NCI-H82 (cell line): ENCODE results near the gene PLCZ1.
"Not testable (repeated sequence)": the region's sequence is repeated elsewhere in the genome, so short reads cannot be mapped to it uniquely, and the experiment has no call there.

Experiments used
- DNase-seq: peaks from one replicate; lab custom pipeline; 2025; lab: John Stamatoyannopoulos, UW

Gene PLCZ1

DNA sequence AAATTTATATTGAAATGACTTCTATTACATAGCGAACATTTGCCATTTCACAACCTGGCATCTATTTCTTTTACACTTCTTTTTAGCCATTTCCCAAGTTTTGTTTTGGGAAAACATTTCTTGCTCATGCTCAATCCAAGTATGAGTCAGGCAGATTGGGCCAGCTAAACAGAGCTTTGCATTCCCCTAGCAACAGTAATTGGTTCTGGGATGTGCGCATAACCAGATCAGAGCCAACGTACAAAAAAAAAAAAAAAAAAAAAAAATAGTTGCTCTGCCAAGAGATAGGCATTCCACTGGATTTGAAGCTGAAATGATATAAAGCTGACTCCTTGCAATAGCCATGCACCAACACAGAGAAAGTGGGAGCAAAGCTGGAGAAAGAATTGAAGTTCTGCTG lies 37.5 kb downstream of the PLCZ1 start:
- DNase-seq = peak; percentile 11

DNA sequence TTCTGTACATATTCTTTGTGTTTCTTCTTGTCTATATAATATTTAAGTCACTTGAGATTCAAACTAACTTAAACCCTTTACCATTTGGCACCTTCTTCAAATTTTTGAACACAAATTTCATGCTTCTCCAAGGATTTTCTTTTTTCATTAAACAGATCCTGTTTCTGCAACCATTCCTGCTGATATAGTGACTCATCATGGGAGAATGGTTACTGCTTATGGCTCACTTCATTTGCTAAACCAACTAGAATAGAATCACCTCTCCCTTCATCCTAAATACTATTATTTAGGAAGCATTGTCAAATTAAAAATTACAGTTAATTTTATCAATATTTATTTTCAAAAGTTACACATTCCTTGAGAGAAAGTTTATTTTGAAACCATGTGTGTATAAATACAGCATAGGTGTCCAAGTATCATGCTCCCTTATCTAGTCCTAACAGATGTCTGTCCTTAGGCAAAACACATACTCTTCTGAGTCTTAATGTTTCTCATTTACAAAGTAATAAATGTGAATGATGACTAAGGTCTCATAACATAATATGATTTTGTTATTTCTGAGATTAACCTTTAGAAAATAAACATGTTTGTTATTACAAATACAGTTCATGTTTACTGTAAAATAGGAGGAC lies 40.7 kb downstream of the PLCZ1 start:
- no peak for DNase-seq

- not testable (repeated sequence) for DNase-seq
These were observed 43.8 kb downstream of the PLCZ1 start for GRCh38 chr12:18693986-18694385.

- DNase-seq = no peak
These were observed 47.2 kb downstream of the PLCZ1 start for GRCh38 chr12:18690653-18691052.

- DNase-seq = no peak
These were observed 48.0 kb downstream of the PLCZ1 start for GRCh38 chr12:18689771-18690170.

GRCh38 chr12:18684430-18684829 lies 53.4 kb downstream of the PLCZ1 start:
- DNase-seq = no peak

DNA sequence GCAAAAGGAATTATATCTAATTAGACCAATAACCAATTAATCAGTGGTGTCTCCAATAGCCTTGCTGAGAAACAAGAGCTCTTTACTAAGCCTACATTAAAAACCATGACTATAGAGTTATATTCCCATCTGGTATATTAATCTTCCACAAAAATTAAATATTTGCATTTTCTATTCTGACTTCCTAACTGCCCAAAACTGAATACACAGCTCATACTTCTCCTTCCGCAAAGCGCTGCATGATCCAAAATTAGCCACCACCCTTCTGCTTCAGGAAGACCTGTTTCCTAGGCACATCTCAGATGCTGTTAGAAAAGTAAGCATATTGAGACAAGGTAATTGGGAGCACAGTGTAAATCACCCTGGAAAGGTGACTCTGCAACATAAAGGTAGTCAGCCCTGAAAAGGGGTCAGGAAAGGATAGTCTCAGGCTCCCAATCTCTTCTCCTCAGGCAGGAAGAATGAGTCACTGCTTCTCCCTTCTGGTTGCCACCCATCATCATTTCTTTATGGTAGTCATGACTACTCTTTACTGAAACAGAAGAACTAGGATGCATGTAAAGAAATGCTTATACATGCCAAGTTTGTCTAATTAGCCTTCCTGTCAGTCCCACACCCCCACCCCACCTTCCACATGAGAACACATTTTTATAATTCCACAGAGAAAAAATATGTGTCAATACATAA lies 54.3 kb downstream of the PLCZ1 start:
- no peak for DNase-seq

- DNase-seq = no peak
These were observed 56.0 kb downstream of the PLCZ1 start for GRCh38 chr12:18681818-18682217.

DNA sequence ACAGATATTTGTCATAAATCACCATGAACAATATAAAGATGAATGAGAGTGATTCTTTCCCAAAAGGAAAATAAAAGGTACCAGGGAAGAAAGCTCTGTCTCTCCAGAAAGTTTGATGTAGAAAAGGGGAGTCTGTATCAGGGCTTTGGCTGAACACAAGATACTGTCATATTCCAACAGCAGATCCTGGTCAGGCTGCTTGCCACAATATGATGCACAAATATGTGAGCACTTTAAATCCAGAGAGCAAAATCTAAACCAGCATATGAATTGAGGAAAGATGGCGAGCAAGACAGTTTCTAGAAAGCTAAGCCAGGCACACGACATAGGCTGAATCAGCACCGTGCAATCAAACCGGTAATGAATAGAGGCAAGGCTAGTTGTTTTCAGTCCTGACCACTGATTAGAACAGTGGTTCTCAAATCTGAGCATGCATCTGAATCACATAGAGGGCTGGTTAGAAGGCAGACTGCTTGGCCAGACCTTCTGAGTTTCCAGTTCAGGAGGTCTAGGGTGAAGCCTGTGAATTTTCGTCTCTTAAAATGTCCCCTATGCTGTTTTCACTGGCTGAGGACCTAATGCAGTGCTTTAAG lies 60.7 kb downstream of the PLCZ1 start:
- DNase-seq = no peak

DNA sequence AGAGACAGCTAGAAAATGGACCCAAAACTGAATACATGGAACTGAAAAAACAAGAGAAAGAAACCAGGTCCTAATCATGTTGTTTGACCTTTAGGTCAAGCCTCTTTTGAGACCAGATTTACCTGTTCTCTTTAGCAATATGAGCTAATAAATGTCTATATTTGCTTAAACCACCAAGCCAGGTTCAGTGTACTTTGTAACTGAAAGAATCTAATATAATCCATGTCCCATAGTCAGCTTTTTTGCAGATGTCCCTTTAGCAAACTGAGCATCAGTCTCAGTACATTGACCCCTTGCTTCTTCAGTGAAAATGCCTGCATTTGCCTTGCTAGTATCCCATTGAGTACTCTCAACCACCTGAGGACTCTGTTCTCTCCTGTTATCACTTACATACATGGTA lies 61.7 kb downstream of the PLCZ1 start:
- DNase-seq = no peak

- no peak for DNase-seq
These were observed 79.0 kb downstream of the PLCZ1 start for GRCh38 chr12:18658829-18659228.

DNA sequence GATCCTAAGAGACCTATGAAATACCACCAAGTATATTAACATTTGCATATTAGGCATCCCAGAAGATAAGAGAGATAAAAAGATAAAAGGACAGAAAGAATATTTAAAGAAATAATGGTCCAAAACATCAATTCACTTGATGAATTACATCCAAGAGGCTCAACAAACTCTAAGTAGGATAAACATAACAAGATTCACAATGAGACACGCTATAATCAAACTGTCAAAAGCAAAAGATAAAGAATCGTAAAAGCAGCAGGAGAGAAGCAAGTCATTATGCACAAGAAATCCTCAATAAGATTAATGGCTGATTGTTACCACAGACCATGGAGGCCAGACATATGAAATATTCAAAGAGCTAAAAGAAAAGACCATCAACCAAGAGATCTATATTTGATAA lies 79.6 kb downstream of the PLCZ1 start:
- no peak for DNase-seq

DNA sequence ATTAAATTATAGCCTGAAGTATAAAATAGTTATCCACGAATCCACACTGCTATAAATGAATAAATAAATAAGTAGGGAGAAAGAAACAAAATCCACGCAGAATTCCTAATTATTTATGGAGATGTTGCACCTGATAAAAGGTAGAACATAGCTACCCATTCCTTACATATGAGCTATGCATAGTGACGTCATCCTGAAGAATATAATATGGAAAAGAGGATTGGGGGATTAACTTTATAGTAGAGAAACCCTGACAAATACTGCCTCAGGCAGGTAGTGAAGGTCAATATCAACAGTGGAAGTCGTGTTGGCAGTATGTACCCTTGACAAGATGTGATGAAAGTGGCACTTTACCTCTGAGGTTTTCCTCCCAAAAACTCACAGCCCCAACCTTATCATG lies 82.5 kb downstream of the PLCZ1 start:
- DNase-seq = no peak

DNA sequence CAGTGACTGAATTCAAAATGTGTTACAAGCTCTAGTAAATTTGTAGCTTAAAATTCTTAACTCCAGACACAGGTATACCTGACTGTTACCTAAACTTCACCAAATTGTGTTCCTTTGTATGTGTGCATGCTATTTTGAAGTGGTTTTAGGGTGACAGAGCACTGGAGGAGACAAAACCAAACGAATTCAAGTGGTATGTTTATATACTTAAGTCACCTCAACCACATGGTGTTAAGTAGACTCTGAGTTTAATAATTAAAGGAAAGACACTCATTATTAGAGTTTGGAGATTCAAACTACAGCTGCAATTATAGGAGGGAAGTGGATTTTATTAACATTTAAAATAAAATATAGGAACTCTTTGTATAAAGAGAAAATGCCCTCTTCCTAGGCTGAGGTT lies 84.3 kb downstream of the PLCZ1 start:
- no peak for DNase-seq

- DNase-seq = no peak
These were observed 85.2 kb downstream of the PLCZ1 start for GRCh38 chr12:18652596-18652995.

- no peak for DNase-seq
These were observed 86.3 kb downstream of the PLCZ1 start for GRCh38 chr12:18651525-18651924.

- no peak for DNase-seq
These were observed 91.4 kb downstream of the PLCZ1 start for GRCh38 chr12:18646286-18646890.

- no peak for DNase-seq
These were observed 93.2 kb downstream of the PLCZ1 start for GRCh38 chr12:18644564-18644963.

- no peak for DNase-seq
These were observed 94.1 kb downstream of the PLCZ1 start for GRCh38 chr12:18643681-18644080.

GRCh38 chr12:18640321-18640955 lies 97.4 kb downstream of the PLCZ1 start:
- DNase-seq = no peak

DNA sequence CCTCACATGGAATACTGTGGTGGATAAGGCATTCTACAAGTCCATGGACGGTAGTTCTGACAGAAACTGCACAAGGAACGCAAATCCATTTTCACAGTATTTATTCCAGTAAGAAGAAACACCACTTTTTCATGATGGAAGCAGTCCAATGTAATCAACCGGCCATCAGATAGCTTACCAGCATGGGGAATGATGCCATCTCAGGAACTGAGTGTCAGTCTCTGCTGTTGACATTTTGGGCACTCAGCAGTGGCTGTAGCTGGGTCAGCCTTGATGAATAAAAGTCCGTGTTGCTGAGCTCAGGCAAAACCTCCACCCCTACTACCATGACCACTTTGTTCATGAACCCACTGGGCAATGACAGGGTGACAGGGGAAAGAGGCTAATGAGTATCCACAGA lies 103.4 kb downstream of the PLCZ1 start:
- DNase-seq = no peak
